Measurements from ENCODE around the gene IQCK.

IQCK gene

GRCh38 chr16:19831678-19832077 is 113.6 kb downstream of the IQCK start:
- TF ChIP-seq EGR1 (IDR thresholded peaks at IDR 0.05) (no peak), CREB1 (IDR thresholded peaks at IDR 0.05; ENCODE audit: low read depth) (no peak), REST (IDR thresholded peaks at IDR 0.05; ENCODE audit: low read depth) (no peak), TCF12 (IDR thresholded peaks at IDR 0.05; ENCODE audit: low read depth) (no peak), CEBPB (IDR thresholded peaks at IDR 0.05) (no peak), MAX (IDR thresholded peaks at IDR 0.05) (no peak), TEAD4 (IDR thresholded peaks at IDR 0.05) (no peak), NFIC (IDR thresholded peaks at IDR 0.05) (no peak), USF1 (IDR thresholded peaks at IDR 0.05) (no peak), YY1 (IDR thresholded peaks at IDR 0.05; ENCODE audit: low read depth) (no peak), EP300 (IDR thresholded peaks at IDR 0.05; ENCODE audit: borderline replicate concordance) (no peak), TAF1 (IDR thresholded peaks at IDR 0.05; ENCODE audit: low read depth) (no peak), RAD21 (IDR thresholded peaks at IDR 0.05; ENCODE audit: low read depth) (no peak), FOXM1 (IDR thresholded peaks at IDR 0.05; ENCODE audit: borderline replicate concordance, low read depth) (no peak), ZBTB7A (IDR thresholded peaks at IDR 0.05; ENCODE audit: low read depth) (no peak)

- TF ChIP-seq NFIC (IDR thresholded peaks at IDR 0.05) (no peak), EGR1 (IDR thresholded peaks at IDR 0.05) (no peak), CEBPB (IDR thresholded peaks at IDR 0.05) (no peak), ZBTB7A (IDR thresholded peaks at IDR 0.05; ENCODE audit: low read depth) (no peak), TAF1 (IDR thresholded peaks at IDR 0.05; ENCODE audit: low read depth) (no peak), RAD21 (IDR thresholded peaks at IDR 0.05; ENCODE audit: low read depth) (no peak), TEAD4 (IDR thresholded peaks at IDR 0.05) (no peak), FOXM1 (IDR thresholded peaks at IDR 0.05; ENCODE audit: borderline replicate concordance, low read depth) (no peak)
These were observed 115.1 kb downstream of the IQCK start for GRCh38 chr16:19833176-19833575.

- TF ChIP-seq EGR1 (IDR thresholded peaks at IDR 0.05): no peak
These were observed 115.5 kb downstream of the IQCK start for GRCh38 chr16:19833581-19833980.

- TF ChIP-seq USF1 (IDR thresholded peaks at IDR 0.05) (no peak), EGR1 (IDR thresholded peaks at IDR 0.05) (no peak), CREB1 (IDR thresholded peaks at IDR 0.05; ENCODE audit: low read depth) (no peak), CEBPB (IDR thresholded peaks at IDR 0.05) (no peak), TAF1 (IDR thresholded peaks at IDR 0.05; ENCODE audit: low read depth) (no peak), NFIC (IDR thresholded peaks at IDR 0.05) (no peak), YY1 (IDR thresholded peaks at IDR 0.05; ENCODE audit: low read depth) (no peak), RAD21 (IDR thresholded peaks at IDR 0.05; ENCODE audit: low read depth) (no peak), TEAD4 (IDR thresholded peaks at IDR 0.05) (no peak), FOXM1 (IDR thresholded peaks at IDR 0.05; ENCODE audit: borderline replicate concordance, low read depth) (no peak), TCF12 (IDR thresholded peaks at IDR 0.05; ENCODE audit: low read depth) (no peak)
These were observed 117.1 kb downstream of the IQCK start for GRCh38 chr16:19835196-19835595.

- TF ChIP-seq FOXM1 (IDR thresholded peaks at IDR 0.05; ENCODE audit: borderline replicate concordance, low read depth): no peak
- no peak for TF ChIP-seq ZBTB7A (IDR thresholded peaks at IDR 0.05; ENCODE audit: low read depth)
- TF ChIP-seq TCF12 (IDR thresholded peaks at IDR 0.05; ENCODE audit: low read depth): no peak
- TF ChIP-seq RAD21 (IDR thresholded peaks at IDR 0.05; ENCODE audit: low read depth): no peak
- TF ChIP-seq TAF1 (IDR thresholded peaks at IDR 0.05; ENCODE audit: low read depth): no peak
- no peak for TF ChIP-seq MAX (IDR thresholded peaks at IDR 0.05)
- no peak for TF ChIP-seq EGR1 (IDR thresholded peaks at IDR 0.05)
- TF ChIP-seq YY1 (IDR thresholded peaks at IDR 0.05; ENCODE audit: low read depth): no peak
- TF ChIP-seq USF1 (IDR thresholded peaks at IDR 0.05): no peak
- TF ChIP-seq CEBPB (IDR thresholded peaks at IDR 0.05): no peak
- no peak for TF ChIP-seq CREB1 (IDR thresholded peaks at IDR 0.05; ENCODE audit: low read depth)
- TF ChIP-seq TEAD4 (IDR thresholded peaks at IDR 0.05): no peak
- TF ChIP-seq NFIC (IDR thresholded peaks at IDR 0.05): no peak
- no peak for TF ChIP-seq EP300 (IDR thresholded peaks at IDR 0.05; ENCODE audit: borderline replicate concordance)
- TF ChIP-seq REST (IDR thresholded peaks at IDR 0.05; ENCODE audit: low read depth): no peak
These were observed 117.9 kb downstream of the IQCK start for GRCh38 chr16:19835968-19836421.

Measured in Ishikawa (cell line).